Kidney (tissue), 22 donors: ENCODE data around the gene DNAJB8. TPM values are rescaled to one million over a fixed set of nuclear protein-coding genes. Genes with fewer than 3 reads are reported as not detected.

Source experiments
- DNase-seq, 5 donors: peaks; one replicate each; pipeline ENCODE4 v3.0.0-alpha.2; 2013 to 2020
- FAIRE-seq: peaks from 2 replicates; lab custom pipeline; 2012; peaks lifted over from hg19 to GRCh38; lab: Jason Lieb, UNC
- H3K27ac ChIP-seq, 2 donors: one replicate each; pipeline ENCODE4 v1.7.0; 2013; ENCODE audit warnings: low read depth in 2 of 2, low read length in 2 of 2, inconsistent platforms in 1 of 2
- H3K27me3 ChIP-seq: one replicate; pipeline ENCODE4 v1.7.1; 2013; ENCODE audit warnings: low read length, inconsistent platforms; ENCODE audit not compliant: control insufficient read depth, insufficient read depth
- H3K36me3 ChIP-seq, 3 donors: one replicate each; pipeline versions ENCODE4 v1.7.0 to v1.7.1; 2013; ENCODE audit warnings: low read length in 3 of 3, control low read depth in 1 of 3, inconsistent platforms in 1 of 3; ENCODE audit not compliant: insufficient read depth in 3 of 3, control insufficient read depth in 2 of 3
- H3K4me1 ChIP-seq, 3 donors: one replicate each; pipeline versions ENCODE4 v1.7.0 to v1.7.1; 2013; ENCODE audit warnings: low read length in 3 of 3, inconsistent platforms in 1 of 3, low read depth in 1 of 3; ENCODE audit not compliant: control insufficient read depth in 2 of 3, insufficient read depth in 2 of 3
- H3K4me3 ChIP-seq, 3 donors: one replicate each; pipeline versions ENCODE4 v1.7.0 to v1.8.1; 2013; ENCODE audit warnings: low read length in 3 of 3, control low read depth in 1 of 3, inconsistent platforms in 1 of 3
- H3K9ac ChIP-seq, 3 donors: one replicate each; pipeline versions ENCODE4 v1.7.0 to v1.7.1; 2013; ENCODE audit warnings: low read length in 3 of 3, control low read depth in 1 of 3, inconsistent platforms in 1 of 3
- H3K9me3 ChIP-seq, 3 donors: one replicate each; pipeline versions ENCODE4 v1.7.0 to v1.7.1; 2013; ENCODE audit warnings: low read length in 3 of 3, control low read depth in 1 of 3, inconsistent platforms in 1 of 3; ENCODE audit not compliant: control insufficient read depth in 2 of 3, insufficient read depth in 1 of 3
- intact Hi-C: fragments of 100-400 bp; cut with DNase I; formaldehyde crosslinking; loops from one replicate; pipeline ENCODE4 v1.11.1; 2022
- long read RNA-seq, 10 donors: library from polyadenylated mRNA in 1 of 10; unstranded in 1 of 10; transcript quantifications; one replicate each; pipeline ENCODE4 v2.0.0 and lab custom pipeline, GENCODE V29; 2021 to 2026
- polyA plus RNA-seq: library from polyadenylated mRNA; stranded (reverse); fragments of 350-450 nt; fragmentation: Illumina TruSeq; extraction: RNeasy Lipid Tissue Mini Kit (QIAGEN cat#74804); gene quantifications from one replicate; pipeline ENCODE4 v1.2.3, GENCODE V29; 2014; ENCODE audit warnings: low read depth, low replicate concordance; ENCODE audit not compliant: insufficient read depth
- total RNA-seq: library from RNA; stranded (reverse); fragmentation: NEBNext Ultra II Directional; extraction: Animal tissue kit (Norgen Biotek cat#: 25700); gene quantifications from one replicate; pipeline ENCODE4 v1.2.1, GENCODE V29; 2021
- TF ChIP-seq, protein P1 (sequence below): IDR thresholded peaks from 3 replicates; pipeline ENCODE4 v1.5.1; 2012; ENCODE audit warnings: mild to moderate bottlenecking, moderate library complexity, borderline replicate concordance; ENCODE audit not compliant: insufficient read depth; ENCODE audit errors: extremely low read depth
- donor health status: control.
- donor health status: control.
- donor health status: control.
- donor health status: control.
- donor health status: control.
- donor health status: DM: yes; HTN: yes; CAD: no.
- donor health status: Normal renal cell carcinoma (clear cell type).

Gene DNAJB8
- not detected for total RNA-seq
- polyA plus RNA-seq, result not detected
- long read RNA-seq, donor 1, result 0 reads
- long read RNA-seq, donor 2, result 0 reads
- long read RNA-seq, donor 3, result 0 reads
- long read RNA-seq, donor 4, result 0 reads
- long read RNA-seq, donor 5, result 0 reads
- long read RNA-seq, donor 6, result 0 reads
- long read RNA-seq, donor 7, result 0 reads
- long read RNA-seq, donor 8, result 0 reads
- long read RNA-seq, donor 9, result 0 reads
- long read RNA-seq, donor 10, result 0 reads

DNA sequence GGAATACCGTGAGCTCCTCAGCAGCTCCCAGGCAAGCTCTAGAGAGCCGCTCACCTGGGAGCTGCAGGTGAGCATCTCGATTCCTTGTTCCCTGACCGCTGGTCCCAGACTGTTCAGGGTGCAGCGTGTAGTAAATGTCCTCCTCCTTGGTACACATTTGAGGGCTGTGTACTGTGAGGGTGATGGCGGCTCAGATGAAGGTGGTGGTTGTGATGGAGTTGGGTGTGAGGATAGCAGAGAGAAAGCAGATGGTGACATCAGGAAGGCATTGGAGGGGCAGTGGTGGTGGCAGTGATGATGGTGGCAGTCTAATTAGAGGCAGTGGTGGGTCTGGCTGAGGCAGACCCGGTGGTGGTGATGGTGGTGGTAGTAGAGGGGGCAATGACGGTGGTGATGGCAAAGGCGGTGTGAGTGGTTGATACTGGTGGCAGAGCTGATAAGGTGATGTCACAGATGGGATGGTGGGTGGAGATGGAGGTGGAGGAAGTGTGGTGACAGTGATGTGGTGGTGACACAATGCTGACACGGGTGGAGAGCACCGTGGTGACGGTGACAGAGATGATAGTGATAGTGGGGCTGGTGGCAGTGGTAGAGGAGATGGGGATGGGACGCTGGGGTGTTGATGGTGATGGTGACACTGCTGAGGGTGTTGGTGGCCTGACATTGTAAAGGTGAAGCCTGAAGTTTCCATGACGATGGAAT, at the start of gene DNAJB8:
Gene DNAJB8, minus strand, starts transcription at position 51 of the 702 bp plus-strand sequence. CDS start 3,645 bp downstream, outside the sequence.
- no peaks in the 10 kb centered on the region for H3K9me3 ChIP-seq
- H3K27ac ChIP-seq, result no peak within 1 kb of the TSS
- H3K4me1 ChIP-seq, result no peaks in the 10 kb centered on the region
- H3K9ac ChIP-seq, result no peak within 1 kb of the TSS
- no peak for DNase-seq
- H3K4me3 ChIP-seq, result no peak within 1 kb of the TSS
- intact Hi-C loops, result no loop called here
- no peaks in the 10 kb centered on the region for H3K36me3 ChIP-seq
- no peaks in the 10 kb centered on the region for H3K27me3 ChIP-seq
- TF ChIP-seq, protein P1, sequence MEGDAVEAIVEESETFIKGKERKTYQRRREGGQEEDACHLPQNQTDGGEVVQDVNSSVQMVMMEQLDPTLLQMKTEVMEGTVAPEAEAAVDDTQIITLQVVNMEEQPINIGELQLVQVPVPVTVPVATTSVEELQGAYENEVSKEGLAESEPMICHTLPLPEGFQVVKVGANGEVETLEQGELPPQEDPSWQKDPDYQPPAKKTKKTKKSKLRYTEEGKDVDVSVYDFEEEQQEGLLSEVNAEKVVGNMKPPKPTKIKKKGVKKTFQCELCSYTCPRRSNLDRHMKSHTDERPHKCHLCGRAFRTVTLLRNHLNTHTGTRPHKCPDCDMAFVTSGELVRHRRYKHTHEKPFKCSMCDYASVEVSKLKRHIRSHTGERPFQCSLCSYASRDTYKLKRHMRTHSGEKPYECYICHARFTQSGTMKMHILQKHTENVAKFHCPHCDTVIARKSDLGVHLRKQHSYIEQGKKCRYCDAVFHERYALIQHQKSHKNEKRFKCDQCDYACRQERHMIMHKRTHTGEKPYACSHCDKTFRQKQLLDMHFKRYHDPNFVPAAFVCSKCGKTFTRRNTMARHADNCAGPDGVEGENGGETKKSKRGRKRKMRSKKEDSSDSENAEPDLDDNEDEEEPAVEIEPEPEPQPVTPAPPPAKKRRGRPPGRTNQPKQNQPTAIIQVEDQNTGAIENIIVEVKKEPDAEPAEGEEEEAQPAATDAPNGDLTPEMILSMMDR, result no peak
- no peak for FAIRE-seq

DNA sequence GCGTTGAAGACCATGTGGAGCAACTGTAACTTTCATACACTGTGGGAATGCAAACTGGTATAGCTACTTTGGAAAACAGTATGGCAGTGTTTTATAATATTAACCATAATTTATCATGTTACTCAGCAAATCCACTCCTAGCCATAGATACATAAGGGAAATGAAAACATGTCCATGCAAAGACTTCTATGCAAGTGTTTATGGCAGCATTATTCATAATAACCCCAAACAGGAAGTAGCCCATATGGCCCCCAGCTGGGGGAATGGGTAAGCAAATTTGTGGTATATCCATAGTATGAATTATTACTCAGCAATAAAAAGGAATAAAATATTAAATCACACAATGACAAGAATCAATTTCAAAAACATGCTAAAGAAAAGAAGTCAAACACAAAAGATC, 49.3 kb upstream of the DNAJB8 start:
- Histone ChIP-seq H3K9ac (no peak overlapping the region), H3K4me3 (no peak overlapping the region), H3K36me3 (no peaks in the 10 kb centered on the region), H3K27me3 (no peaks in the 10 kb centered on the region), H3K4me1 (no peaks in the 10 kb centered on the region), H3K9me3 (peaks cover 0 to 5% (median 0%) of the 10 kb centered on the region in 3 donors), H3K27ac (no peak overlapping the region)
- FAIRE-seq (no peak), DNase-seq (no peak)
- TF ChIP-seq, protein P1, result no peak
- intact Hi-C loops, result no loop called here

DNA sequence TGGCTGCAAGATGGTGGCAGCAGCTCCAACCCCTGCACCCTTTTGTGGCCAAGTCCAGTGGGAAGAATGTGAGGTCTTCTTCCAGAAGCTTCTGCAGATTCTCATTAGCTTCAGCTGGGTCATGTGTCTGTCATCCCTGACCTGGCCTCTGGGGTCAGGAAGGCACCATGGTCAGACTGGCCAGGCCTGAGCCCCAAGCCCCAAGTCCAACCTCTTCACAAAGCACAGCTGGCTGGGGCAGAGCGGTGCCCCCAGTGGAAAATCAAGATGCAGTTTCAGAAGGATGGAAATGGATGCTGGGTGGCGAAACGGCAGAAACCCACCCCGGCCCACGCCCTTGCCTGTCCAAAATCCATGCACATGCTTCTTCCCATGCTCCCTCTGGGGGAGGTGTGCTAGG, 42.2 kb upstream of the DNAJB8 start:
- intact Hi-C loops, result no loop called here
- Histone ChIP-seq H3K9me3 (no peaks in the 10 kb centered on the region), H3K27ac (no peak overlapping the region), H3K27me3 (no peaks in the 10 kb centered on the region), H3K4me1 (no peaks in the 10 kb centered on the region), H3K4me3 (no peak overlapping the region), H3K9ac (no peak overlapping the region), H3K36me3 (no peaks in the 10 kb centered on the region)
- no peak for FAIRE-seq
- TF ChIP-seq, protein P1, result no peak
- no peak for DNase-seq
